SK-N-SH treated with all-trans-retinoic acid at 6 μM for 48 hours (cell line): Measurements from ENCODE around the gene ANKS1A.

Experiments used
- ATAC-seq: fragments of 200-7000 bp; cut with Tn5 transposase; 3 replicates; pipeline ENCODE4 v1.9.1; 2020; ENCODE audit warnings: mild to moderate bottlenecking, moderate library complexity
- BACH2 ChIP-seq: fragments of 250-450 bp; sonication (Bioruptor Pico); IDR thresholded peaks from 2 replicates; pipeline ENCODE4 v1.9.0; 2021; ENCODE audit warnings: mild to moderate bottlenecking, borderline replicate concordance
- CREB5 ChIP-seq: fragments of 250-450 bp; sonication (Bioruptor Pico); IDR thresholded peaks from 2 replicates; pipeline ENCODE4 v1.5.1; 2020; ENCODE audit warnings: low read depth, mild to moderate bottlenecking, moderate library complexity
- CSDC2 ChIP-seq: fragments of 250-450 bp; sonication (Bioruptor Pico); IDR thresholded peaks from 2 replicates; pipeline ENCODE4 v1.5.0; 2020; ENCODE audit warnings: mild to moderate bottlenecking, moderate library complexity
- CSRNP3 ChIP-seq: fragments of 250-450 bp; sonication (Bioruptor Pico); IDR thresholded peaks from 2 replicates; pipeline ENCODE4 v1.5.1; 2021; ENCODE audit warnings: mild to moderate bottlenecking, moderate library complexity
- ESRRG ChIP-seq: fragments of 250-450 bp; sonication (Bioruptor Pico); IDR thresholded peaks from 2 replicates; pipeline ENCODE4 v1.6.1; 2021; ENCODE audit warnings: mild to moderate bottlenecking
- GLIS3 ChIP-seq: fragments of 250-450 bp; sonication (Bioruptor Pico); IDR thresholded peaks from 2 replicates; pipeline ENCODE4 v1.5.0; 2020; ENCODE audit warnings: mild to moderate bottlenecking, moderate library complexity
- ISL1 ChIP-seq: fragments of 250-450 bp; sonication (Bioruptor Pico); IDR thresholded peaks from 2 replicates; pipeline ENCODE4 v2.1.2; 2022; ENCODE audit warnings: mild to moderate bottlenecking, moderate library complexity
- OSR1 ChIP-seq: fragments of 250-450 bp; sonication (Bioruptor Pico); IDR thresholded peaks from 2 replicates; pipeline ENCODE4 v1.8.0; 2022; ENCODE audit warnings: moderate library complexity, mild to moderate bottlenecking, inconsistent platforms
- PATZ1 ChIP-seq: fragments of 250-450 bp; sonication (Bioruptor Pico); IDR thresholded peaks from 2 replicates; pipeline ENCODE4 v1.8.0; 2020; ENCODE audit warnings: mild to moderate bottlenecking, moderate library complexity, borderline replicate concordance
- POU6F1 ChIP-seq: fragments of 250-450 bp; sonication (Bioruptor Pico); IDR thresholded peaks from 2 replicates; pipeline ENCODE4 v1.8.0; 2021; ENCODE audit warnings: low read depth, mild to moderate bottlenecking, moderate library complexity, borderline replicate concordance
- PPARA ChIP-seq: fragments of 250-450 bp; sonication (Bioruptor Pico); IDR thresholded peaks from 2 replicates; pipeline ENCODE4 v1.5.0; 2020; ENCODE audit warnings: mild to moderate bottlenecking, borderline replicate concordance
- RARB ChIP-seq: fragments of 250-450 bp; sonication (Bioruptor Pico); IDR thresholded peaks from 2 replicates; pipeline ENCODE4 v1.8.0; 2021; ENCODE audit warnings: mild to moderate bottlenecking, moderate library complexity
- TCF4 ChIP-seq: fragments of 250-450 bp; sonication (Bioruptor Pico); IDR thresholded peaks from 2 replicates; pipeline ENCODE4 v1.8.0; 2021; ENCODE audit warnings: mild to moderate bottlenecking, moderate library complexity, borderline replicate concordance
- TOX ChIP-seq: fragments of 250-450 bp; sonication (Bioruptor Pico); IDR thresholded peaks from 2 replicates; pipeline ENCODE4 v1.8.0; 2021; ENCODE audit warnings: mild to moderate bottlenecking, moderate library complexity, borderline replicate concordance
- ZFP3 ChIP-seq: fragments of 250-450 bp; sonication (Bioruptor Pico); IDR thresholded peaks from 2 replicates; pipeline ENCODE4 v1.5.0; 2020; ENCODE audit warnings: mild to moderate bottlenecking, moderate library complexity
- ZFP30 ChIP-seq: fragments of 450-650 bp; formaldehyde crosslinking; IDR thresholded peaks from 2 replicates; pipeline ENCODE4 v1.5.0; 2022; ENCODE audit warnings: mild to moderate bottlenecking, moderate library complexity
- ZNF565 ChIP-seq: fragments of 450-650 bp; formaldehyde crosslinking; conservative IDR thresholded peaks from 2 replicates; pipeline ENCODE4 v1.5.0; 2020; ENCODE audit warnings: low read depth, mild to moderate bottlenecking, moderate library complexity
- ZNF70 ChIP-seq: fragments of 450-650 bp; formaldehyde crosslinking; IDR thresholded peaks from 2 replicates; pipeline ENCODE4 v1.5.0; 2020; ENCODE audit warnings: mild to moderate bottlenecking, moderate library complexity
- ZNF8 ChIP-seq: fragments of 450-650 bp; formaldehyde crosslinking; IDR thresholded peaks from 2 replicates; pipeline ENCODE4 v1.5.0; 2020; ENCODE audit warnings: mild to moderate bottlenecking, moderate library complexity
- TF ChIP-seq, protein P1 (sequence below): fragments of 250-450 bp; sonication (Bioruptor Pico); IDR thresholded peaks from 2 replicates; pipeline ENCODE4 v1.5.0; 2020; ENCODE audit warnings: mild to moderate bottlenecking, moderate library complexity

Gene ANKS1A

DNA sequence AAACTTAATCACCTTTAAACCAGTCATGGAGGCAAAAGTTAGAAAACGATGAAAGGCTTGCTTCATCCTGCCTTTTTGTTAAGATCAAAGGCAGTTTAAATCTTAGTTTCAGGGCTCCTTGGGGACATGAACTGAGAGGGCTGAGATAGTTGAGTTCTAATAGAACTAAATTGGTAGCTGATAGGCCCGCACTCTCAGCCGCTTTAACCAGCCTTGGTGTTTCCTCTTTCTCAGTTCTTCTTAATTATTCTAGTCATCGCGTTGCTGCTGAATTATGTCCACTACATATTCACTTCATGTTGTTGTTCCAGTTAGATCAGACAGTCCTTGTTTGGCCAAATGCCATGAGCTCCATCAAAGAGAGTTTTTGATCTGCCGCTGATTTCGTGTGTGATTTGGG is 72.5 kb downstream of the ANKS1A start (continued):
- TF ChIP-seq, protein P1, sequence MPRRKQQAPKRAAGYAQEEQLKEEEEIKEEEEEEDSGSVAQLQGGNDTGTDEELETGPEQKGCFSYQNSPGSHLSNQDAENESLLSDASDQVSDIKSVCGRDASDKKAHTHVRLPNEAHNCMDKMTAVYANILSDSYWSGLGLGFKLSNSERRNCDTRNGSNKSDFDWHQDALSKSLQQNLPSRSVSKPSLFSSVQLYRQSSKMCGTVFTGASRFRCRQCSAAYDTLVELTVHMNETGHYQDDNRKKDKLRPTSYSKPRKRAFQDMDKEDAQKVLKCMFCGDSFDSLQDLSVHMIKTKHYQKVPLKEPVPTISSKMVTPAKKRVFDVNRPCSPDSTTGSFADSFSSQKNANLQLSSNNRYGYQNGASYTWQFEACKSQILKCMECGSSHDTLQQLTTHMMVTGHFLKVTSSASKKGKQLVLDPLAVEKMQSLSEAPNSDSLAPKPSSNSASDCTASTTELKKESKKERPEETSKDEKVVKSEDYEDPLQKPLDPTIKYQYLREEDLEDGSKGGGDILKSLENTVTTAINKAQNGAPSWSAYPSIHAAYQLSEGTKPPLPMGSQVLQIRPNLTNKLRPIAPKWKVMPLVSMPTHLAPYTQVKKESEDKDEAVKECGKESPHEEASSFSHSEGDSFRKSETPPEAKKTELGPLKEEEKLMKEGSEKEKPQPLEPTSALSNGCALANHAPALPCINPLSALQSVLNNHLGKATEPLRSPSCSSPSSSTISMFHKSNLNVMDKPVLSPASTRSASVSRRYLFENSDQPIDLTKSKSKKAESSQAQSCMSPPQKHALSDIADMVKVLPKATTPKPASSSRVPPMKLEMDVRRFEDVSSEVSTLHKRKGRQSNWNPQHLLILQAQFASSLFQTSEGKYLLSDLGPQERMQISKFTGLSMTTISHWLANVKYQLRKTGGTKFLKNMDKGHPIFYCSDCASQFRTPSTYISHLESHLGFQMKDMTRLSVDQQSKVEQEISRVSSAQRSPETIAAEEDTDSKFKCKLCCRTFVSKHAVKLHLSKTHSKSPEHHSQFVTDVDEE (CRISPR knock-in tag) = no peak
- no peak for TF ChIP-seq ZNF70 (CRISPR knock-in tag)
- no peak for TF ChIP-seq ZNF565 (CRISPR knock-in tag)
- TF ChIP-seq ISL1 = no peak
- TF ChIP-seq ESRRG (CRISPR knock-in tag) = no peak
- TF ChIP-seq GLIS3 (CRISPR knock-in tag) = no peak
- no peak for TF ChIP-seq ZFP30
- TF ChIP-seq PPARA (CRISPR knock-in tag) = no peak
- TF ChIP-seq TCF4 (CRISPR knock-in tag) = no peak
- no peak for TF ChIP-seq BACH2 (CRISPR knock-in tag)
- TF ChIP-seq RARB (CRISPR knock-in tag) = no peak
- TF ChIP-seq, all 23 proteins: peak for 0

GRCh38 chr6:34964564-34964963 is 75.5 kb downstream of the ANKS1A start:
- ATAC-seq = no peak
- TF ChIP-seq TCF4 (CRISPR knock-in tag) = no peak
- no peak for TF ChIP-seq OSR1
- no peak for TF ChIP-seq GLIS3 (CRISPR knock-in tag)
- no peak for TF ChIP-seq PPARA (CRISPR knock-in tag)
- TF ChIP-seq TOX (CRISPR knock-in tag) = no peak
- TF ChIP-seq, all 23 proteins: peak for 0

DNA sequence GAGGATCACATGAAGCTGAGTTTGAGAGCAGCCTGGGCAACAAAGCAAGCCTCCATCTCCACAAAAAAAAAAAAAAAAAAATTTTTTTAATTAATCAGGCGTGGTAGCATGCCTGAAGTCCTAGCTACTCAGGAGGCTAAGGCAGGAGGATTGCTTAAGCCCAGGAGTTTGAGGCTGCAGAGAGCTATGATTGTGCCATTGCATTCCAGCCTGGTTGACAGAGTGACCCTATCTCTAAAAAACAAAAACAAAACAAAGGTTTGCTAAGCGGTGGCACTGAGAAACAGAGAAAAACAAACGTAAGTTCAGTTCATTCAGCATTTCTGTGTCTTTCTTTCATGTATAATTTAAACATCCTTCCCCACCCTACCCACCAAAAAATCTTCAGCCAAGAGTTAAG is 78.4 kb downstream of the ANKS1A start:
- ATAC-seq = no peak
- TF ChIP-seq ZFP3 (CRISPR knock-in tag) (no peak), POU6F1 (no peak), ZFP30 (no peak)

DNA sequence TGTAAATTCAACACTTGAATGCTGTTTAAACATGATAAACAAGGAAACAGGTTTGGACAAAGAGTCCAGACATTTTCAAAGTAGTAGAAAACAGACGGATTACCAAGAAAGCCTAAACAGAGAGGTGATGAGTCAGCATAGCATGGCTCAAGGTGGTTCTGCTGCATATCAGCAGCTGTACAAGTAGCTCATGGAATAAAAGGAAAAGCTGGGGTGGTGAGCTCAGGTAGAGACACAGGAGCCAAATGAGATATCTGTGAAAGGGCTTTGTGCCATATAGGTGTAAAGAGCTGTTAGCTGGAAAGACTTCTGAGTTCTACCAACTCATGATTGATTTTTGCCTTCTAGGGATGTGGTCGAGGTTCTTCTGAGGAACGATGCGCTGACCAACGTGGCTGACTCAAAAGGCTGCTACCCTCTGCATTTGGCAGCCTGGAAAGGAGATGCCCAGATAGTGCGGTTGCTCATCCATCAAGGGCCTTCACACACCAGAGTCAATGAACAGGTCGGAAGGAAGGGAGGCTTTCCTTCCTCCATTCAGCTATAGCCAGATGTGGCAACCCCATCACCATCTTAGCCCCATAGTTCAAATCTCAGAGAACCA is 80.7 kb downstream of the ANKS1A start:
- TF ChIP-seq BACH2 (CRISPR knock-in tag) (no peak), CREB5 (CRISPR knock-in tag) (no peak), TCF4 (CRISPR knock-in tag) (no peak), ZNF8 (CRISPR knock-in tag) (no peak), ZNF70 (CRISPR knock-in tag) (no peak), CSDC2 (no peak), PATZ1 (no peak), CSRNP3 (CRISPR knock-in tag) (no peak), ESRRG (CRISPR knock-in tag) (no peak)
- no peak for ATAC-seq
